GM18517 (cell line): ENCODE data around the gene CCDC141.

Experiments used
- ATAC-seq: cut with Tn5 transposase; IDR thresholded peaks from one replicate; pipeline ENCODE4 v1.9.1; 2021; ENCODE audit warnings: mild to moderate bottlenecking, moderate library complexity; ENCODE audit not compliant: unreplicated experiment

CCDC141 gene

GRCh38 chr2:178914259-178914849 lies 135.6 kb downstream of the CCDC141 start:
- peak; percentile 95 for ATAC-seq

GRCh38 chr2:178913049-178913441 lies 136.9 kb downstream of the CCDC141 start:
- no peak for ATAC-seq

GRCh38 chr2:178912416-178913048 lies 137.4 kb downstream of the CCDC141 start:
- no peak for ATAC-seq

- no peak for ATAC-seq
Measured at GRCh38 chr2:178911039-178911438, 138.9 kb downstream of the CCDC141 start.

- no peak for ATAC-seq
Measured at GRCh38 chr2:178910005-178910404, 139.9 kb downstream of the CCDC141 start.

GRCh38 chr2:178909507-178909906 lies 140.4 kb downstream of the CCDC141 start:
- no peak for ATAC-seq

GRCh38 chr2:178908810-178909209 lies 141.1 kb downstream of the CCDC141 start:
- ATAC-seq: no peak

GRCh38 chr2:178905261-178905660 lies 144.7 kb downstream of the CCDC141 start:
- no peak for ATAC-seq

- no peak for ATAC-seq
Measured at GRCh38 chr2:178899656-178900055, 150.3 kb downstream of the CCDC141 start.

GRCh38 chr2:178895872-178896271 lies 154.1 kb downstream of the CCDC141 start:
- ATAC-seq: no peak

GRCh38 chr2:178895171-178895570 lies 154.8 kb downstream of the CCDC141 start:
- no peak for ATAC-seq

- no peak for ATAC-seq
Measured at GRCh38 chr2:178892751-178893625, 156.9 kb downstream of the CCDC141 start.

- no peak for ATAC-seq
Measured at GRCh38 chr2:178891959-178892485, 157.9 kb downstream of the CCDC141 start.

GRCh38 chr2:178891265-178891958 lies 158.5 kb downstream of the CCDC141 start:
- peak; percentile 89 for ATAC-seq

- no peak for ATAC-seq
Measured at GRCh38 chr2:178886006-178886405, 163.9 kb downstream of the CCDC141 start.

GRCh38 chr2:178884440-178884839 lies 165.5 kb downstream of the CCDC141 start:
- ATAC-seq: no peak

- ATAC-seq: no peak
Measured at GRCh38 chr2:178882666-178883440, 167.1 kb downstream of the CCDC141 start.

GRCh38 chr2:178881075-178881474 lies 168.9 kb downstream of the CCDC141 start:
- ATAC-seq: no peak

- ATAC-seq: no peak
Measured at GRCh38 chr2:178880257-178880656, 169.7 kb downstream of the CCDC141 start.

GRCh38 chr2:178877874-178878273 lies 172.1 kb downstream of the CCDC141 start:
- ATAC-seq: no peak
